HG02798 (cell line): ENCODE results near the gene FAM167B.
"Not testable (repeated sequence)": the region's sequence is repeated elsewhere in the genome, so short reads cannot be mapped to it uniquely, and the experiment has no call there.

Source experiments
- ATAC-seq: cut with Tn5 transposase; IDR thresholded peaks from one replicate; pipeline ENCODE4 v1.9.1; 2021; ENCODE audit warnings: mild to moderate bottlenecking; ENCODE audit not compliant: unreplicated experiment, poor library complexity

FAM167B gene

DNA sequence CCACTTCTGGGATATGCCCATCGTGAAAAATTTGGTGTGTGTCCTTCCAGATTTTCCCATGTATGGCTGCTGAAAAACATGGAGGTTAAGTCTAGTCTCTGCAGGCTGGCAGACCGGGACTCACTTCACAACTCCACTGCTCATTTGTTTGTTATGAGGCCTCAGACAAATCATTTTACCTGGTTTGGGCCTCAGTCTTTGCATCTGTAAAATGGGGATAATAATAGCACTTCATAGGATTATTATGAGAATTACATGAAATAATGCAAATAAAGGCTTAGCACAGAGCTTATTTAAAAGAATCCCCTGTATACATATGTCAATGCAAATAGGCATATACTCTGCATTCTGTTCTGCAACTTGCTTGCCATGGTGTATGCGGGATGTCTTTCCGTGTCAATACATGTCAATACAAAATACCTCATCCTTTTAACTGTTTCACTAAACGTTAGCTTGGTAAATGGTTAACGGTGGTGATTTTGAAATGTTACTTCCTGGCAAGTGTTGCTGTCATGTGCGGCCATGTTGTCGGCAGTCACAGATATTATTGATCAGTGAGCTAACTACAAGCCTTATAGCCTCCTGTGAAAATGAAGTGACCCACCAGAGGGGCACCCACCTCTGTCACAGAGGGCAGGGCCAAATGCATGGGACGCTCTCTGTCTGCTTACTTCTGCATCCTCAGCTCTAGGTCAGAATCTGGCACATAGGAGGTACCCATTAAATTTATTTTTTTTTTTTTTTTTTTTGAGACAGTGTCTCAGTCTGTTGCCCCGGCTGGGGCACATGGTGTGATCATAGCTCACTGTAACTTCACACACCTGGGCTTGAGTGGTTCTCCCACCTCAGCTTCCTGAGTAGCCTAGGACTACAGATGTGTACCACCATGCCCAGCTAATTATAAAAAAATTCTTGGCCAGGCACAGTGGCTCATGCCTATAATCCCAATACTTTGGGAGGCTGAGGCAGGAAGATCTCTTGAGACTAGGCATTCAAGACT is 8.3 kb downstream of the FAM167B start:
- ATAC-seq = no peak

DNA sequence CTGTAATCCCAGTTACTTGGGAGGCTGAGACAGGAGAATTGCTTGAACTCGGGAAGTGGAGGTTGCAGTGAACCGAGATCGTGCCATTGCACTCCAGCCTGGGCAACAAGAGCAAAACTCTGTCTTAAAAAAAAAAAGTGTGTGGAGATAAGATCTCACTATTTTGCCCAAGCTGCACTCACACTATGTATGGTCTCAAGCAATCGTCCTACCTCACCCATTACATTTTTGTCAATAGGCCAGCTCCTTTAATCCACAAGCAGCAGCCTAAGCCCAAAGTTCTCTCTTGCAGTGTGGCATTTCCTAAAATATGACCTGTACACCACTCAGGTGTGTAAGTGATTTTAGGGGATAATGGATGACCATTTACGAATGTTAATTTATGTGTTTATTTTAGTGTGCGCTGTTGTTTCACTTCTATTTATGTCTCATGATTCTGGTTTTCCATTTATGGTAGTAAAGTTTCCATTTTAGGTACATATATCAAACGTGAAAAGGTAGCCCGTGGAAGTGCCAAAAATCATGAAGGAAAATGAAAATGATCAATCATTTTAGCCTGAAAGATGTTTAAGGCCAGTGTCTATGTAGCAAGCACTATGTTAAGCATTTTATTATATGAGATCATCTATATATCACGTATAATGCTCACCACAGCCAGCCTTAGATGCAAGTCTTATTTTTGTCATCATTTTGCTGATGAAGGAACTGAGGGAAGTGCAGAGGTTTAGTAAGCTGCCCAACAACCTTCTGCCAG is 9.6 kb downstream of the FAM167B start:
- ATAC-seq = no peak

DNA sequence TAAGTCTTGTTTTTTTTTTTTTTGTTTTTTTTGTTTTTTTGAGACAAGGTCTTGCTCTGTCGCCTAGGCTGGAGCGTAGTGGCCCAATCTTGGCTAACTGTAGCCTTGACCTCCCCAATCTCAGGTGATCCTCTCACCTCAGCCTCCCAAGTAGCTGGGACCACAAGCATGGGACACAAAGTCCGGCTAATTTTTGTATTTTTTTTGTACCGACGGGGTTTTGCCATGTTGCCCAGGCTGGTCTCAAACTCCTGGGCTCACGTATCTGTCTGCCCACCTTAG is 10.1 kb downstream of the FAM167B start:
- ATAC-seq = no peak

- ATAC-seq = not testable (repeated sequence)
Observed at GRCh38 chr1:32263236-32263593, 16.2 kb downstream of the FAM167B start.

DNA sequence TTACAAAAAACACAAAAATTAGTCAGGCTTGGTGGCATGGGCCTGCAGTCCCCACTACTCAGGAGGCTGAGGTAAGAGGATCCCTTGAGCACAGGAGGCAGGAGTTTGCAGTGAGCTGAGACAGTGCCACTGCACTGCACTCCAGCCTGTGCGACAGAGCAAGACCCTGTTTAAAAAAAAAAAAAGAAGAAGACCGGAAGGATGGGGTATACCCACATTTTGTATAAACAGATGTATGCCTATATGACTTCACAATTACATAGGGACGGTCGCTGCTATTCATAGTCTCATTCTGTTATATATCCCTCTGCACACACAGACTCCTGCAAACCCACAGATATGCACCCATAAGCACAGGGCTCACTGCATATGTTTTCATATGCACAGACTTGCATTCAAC is 16.7 kb downstream of the FAM167B start:
- no peak for ATAC-seq

DNA sequence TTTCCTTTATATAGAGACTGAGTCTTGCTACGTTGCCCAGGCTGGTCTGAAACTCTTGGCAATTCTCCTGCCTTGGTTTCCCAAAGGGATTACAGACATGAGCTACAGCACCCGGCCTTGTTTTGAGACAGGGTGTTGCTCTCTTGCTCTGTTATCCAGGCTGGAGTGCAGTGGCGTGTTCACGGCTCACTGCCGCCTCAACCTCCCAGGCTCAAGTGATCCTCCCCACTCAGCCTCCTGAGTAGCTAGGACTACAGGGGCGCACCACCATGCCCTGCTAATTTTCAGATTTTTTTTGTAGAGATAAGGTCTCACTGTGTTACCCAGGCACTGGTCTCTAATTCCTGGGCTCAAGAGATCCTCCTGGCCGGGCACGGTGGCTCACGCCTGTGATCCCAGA is 18.8 kb downstream of the FAM167B start:
- no peak for ATAC-seq

DNA sequence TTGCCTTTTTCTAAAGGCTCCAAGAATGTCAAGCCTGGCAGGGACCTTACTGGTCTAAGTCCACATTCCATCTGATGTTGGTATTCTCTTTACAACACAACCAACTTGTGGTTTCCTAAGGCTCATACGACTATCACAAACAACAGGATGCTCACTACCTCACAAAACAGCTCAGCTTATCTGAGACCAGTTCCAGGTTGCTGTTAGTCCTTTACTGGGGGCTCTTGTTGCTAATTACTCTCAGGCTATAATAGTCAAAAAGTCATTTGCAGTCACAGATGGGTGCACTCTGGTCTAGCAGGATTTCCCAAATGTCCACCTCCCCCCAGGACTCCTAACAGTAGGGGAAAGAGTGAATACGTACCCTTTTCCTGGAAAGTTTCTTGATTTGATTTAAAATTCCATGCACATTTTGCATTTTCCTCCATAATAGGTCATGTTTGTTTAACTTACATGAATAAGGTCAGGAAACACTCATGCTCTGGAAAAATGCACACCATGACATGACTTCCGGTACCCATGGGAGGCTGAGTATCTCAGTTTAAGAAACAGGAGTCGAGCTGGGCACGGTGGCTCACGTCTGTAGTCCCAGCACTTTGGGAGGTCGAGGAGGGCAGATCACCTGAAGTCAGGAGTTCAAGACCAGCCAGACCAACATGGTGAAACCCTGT is 20.0 kb downstream of the FAM167B start:
- ATAC-seq = no peak

DNA sequence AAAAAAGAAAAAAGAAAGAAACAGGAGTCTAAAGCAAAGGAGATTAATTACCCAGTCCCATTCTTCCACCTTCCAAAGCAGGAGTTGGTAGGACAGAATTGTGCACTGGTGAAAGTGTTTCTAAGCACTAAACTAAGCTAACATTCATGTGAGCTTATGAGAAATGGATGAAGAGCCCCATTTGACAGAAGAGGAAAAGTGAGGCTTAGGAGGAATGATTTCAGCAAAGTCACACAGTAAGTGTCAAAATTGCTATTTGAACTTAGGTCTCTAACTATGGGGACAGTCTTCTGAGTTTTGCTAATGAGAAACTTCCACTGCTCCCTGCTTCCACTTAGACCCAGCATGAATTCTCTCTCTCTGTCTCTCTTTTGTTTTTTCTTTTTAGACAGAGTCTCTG is 22.7 kb downstream of the FAM167B start:
- ATAC-seq = no peak

DNA sequence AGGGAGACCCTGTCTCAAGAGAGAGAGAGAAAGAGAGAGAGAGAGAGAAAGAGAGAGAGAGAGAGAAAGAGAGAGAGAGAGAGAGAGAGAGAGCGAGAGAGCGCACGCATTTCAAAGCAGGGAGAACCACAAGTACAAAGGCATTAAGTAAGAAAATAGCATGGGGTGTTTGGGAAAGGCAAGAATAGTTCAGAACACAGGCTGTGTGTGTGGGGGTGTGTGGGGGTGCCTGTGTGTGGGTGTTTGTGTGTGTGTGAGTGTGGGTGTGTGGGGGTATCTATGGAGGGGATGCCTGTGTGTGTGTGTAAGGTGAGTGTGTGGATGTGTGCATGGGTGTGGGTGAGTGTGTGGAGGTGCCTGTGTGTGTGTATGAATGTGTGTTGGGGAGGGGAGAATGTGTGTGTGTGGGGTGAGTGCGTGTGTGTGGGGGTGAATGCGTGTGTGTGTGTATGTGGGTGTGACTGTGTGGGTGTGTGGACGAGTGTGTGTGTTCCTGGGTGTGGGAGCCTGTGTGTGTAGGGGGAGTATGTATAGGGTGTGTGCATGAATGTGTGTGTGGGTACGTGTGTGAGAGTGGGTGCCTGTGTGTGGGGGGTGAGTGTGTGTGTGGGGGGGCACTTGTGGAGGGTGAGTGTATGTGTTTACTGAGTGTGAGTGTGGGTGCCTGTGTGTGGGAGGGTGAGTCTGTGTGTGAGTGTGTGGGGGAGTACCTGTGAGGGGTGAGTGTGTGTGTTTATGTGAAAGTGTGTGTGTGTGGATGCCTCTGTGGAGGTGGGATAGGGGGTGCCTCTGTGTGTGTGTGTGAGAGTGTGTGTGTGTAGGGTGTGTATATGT is 25.8 kb downstream of the FAM167B start:
- no peak for ATAC-seq

DNA sequence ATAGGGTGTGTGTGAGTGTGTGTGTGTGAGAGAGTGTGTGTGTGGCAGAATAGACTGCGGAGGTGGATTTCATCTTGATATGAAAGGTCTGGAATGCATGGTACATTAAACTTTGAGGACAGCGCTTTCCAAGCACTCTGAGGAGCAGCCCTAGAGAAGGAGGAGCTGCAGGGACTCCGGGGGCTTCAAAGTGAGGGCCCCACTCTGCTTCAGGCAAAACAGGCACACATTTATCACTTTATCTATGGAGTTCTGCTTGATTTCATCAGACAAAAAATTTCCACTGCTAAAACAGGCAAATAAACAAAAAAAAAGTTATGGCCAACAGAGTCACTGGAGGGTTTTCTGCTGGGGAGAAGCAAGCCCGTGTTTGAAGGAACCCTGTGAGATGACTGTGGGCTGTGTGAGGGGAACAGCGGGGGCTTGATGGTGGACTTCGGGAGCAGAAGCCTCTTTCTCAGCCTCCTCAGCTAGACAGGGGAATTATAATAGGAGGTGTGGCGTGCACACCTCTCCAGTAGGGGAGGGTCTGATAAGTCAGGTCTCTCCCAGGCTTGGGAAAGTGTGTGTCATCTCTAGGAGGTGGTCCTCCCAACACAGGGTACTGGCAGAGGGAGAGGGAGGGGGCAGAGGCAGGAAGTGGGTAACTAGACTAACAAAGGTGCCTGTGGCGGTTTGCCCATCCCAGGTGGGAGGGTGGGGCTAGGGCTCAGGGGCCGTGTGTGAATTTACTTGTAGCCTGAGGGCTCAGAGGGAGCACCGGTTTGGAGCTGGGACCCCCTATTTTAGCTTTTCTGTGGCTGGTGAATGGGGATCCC is 26.6 kb downstream of the FAM167B start:
- ATAC-seq = no peak

DNA sequence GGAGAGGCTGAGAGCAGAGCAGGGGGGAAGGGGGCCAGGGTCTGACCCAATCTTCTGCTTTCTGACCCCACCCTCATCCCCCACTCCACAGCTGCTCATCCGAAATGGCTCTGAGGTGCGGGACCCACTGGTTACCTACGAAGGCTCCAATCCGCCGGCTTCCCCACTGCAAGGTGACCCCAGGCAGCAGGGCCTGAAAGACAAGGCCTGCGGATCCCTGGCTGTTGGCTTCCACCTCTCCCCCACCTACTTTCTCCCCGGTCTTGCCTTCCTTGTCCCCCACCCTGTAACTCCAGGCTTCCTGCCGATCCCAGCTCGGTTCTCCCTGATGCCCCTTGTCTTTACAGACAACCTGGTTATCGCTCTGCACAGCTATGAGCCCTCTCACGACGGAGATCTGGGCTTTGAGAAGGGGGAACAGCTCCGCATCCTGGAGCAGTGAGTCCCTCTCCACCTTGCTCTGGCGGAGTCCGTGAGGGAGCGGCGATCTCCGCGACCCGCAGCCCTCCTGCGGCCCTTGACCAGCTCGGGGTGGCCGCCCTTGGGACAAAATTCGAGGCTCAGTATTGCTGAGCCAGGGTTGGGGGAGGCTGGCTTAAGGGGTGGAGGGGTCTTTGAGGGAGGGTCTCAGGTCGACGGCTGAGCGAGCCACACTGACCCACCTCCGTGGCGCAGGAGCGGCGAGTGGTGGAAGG is 27.8 kb downstream of the FAM167B start:
- no peak for ATAC-seq

- no peak for ATAC-seq
Observed at GRCh38 chr1:32275424-32275823, 28.4 kb downstream of the FAM167B start.

- ATAC-seq = no peak
Observed at GRCh38 chr1:32276032-32276782, 29.2 kb downstream of the FAM167B start.

DNA sequence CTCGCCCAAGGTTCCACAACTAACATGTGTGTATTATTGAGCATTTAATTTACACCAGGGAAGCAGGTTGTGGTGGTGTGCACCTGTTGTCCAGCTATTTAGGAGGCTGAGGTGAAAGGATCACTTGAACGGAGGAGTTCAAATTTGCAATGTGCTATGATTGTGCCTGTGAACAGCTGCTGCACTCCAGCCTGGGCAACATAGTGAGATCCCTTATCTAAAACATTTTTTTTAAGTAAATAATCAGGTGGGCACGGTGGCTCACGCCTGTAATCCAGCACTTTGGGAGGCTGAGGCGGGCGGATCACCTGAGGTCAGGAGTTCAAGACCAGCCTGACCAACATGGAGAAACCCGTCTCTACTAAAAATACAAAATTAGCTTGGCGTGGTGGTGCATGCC is 37.8 kb downstream of the FAM167B start:
- ATAC-seq = not testable (repeated sequence)

GRCh38 chr1:32285658-32286057 is 38.6 kb downstream of the FAM167B start:
- ATAC-seq = no peak

DNA sequence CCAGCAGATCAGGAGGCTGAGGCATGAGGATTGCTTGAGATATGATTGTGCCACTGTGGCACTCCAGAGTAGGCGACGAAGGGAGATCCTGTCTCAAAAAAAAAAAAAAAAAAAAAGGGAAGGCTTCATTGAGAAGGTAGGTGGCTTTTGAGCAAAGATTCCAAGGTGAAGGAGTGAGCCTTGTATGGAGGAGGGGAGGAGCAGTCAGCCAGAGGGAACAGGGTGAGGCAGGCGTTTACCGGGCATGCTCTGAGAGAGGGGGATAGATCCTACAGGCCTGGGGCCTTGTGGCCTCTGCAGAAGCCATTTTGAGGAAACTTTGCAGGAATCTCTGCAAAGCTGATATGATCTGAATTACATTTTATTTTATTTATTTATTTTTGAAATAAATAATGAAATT is 39.7 kb downstream of the FAM167B start:
- ATAC-seq = no peak

GRCh38 chr1:32289256-32289655 is 42.2 kb downstream of the FAM167B start:
- no peak for ATAC-seq

DNA sequence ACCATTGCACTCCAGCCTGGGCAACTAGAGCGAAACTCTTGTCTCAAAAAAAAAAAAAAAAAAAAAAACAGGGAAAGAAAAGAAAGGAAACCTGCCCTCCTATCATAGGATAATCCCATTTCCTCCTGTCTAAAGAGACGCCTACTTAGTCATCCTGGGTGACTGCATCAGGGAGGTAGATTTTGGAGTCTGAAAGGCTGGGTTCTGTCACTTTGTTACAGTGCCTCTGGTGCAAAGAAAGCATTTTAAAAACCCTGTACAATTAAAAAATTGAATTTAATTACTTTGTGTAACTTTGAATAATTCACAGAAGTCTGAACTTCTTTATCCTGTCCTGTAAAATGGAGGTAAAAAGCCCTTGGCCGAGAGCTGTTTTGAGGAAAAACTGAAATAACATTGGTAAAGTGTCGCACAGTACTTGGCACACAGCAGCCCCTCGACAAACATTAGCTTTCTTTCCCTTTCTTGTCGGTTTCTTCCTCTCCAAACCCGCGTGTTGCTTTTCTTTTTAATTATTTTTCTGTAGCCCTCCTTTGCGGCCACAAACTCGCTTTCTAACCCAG is 44.2 kb downstream of the FAM167B start:
- ATAC-seq = no peak
